GM19351 (cell line): Measurements from ENCODE around the gene GYS2.
"Not testable (repeated sequence)": the region's sequence is repeated elsewhere in the genome, so short reads cannot be mapped to it uniquely, and the experiment has no call there.

Source experiments
- ATAC-seq: cut with Tn5 transposase; IDR thresholded peaks from one replicate; pipeline ENCODE4 v1.9.1; 2021; ENCODE audit warnings: mild to moderate bottlenecking, moderate library complexity; ENCODE audit not compliant: unreplicated experiment

Gene GYS2

DNA sequence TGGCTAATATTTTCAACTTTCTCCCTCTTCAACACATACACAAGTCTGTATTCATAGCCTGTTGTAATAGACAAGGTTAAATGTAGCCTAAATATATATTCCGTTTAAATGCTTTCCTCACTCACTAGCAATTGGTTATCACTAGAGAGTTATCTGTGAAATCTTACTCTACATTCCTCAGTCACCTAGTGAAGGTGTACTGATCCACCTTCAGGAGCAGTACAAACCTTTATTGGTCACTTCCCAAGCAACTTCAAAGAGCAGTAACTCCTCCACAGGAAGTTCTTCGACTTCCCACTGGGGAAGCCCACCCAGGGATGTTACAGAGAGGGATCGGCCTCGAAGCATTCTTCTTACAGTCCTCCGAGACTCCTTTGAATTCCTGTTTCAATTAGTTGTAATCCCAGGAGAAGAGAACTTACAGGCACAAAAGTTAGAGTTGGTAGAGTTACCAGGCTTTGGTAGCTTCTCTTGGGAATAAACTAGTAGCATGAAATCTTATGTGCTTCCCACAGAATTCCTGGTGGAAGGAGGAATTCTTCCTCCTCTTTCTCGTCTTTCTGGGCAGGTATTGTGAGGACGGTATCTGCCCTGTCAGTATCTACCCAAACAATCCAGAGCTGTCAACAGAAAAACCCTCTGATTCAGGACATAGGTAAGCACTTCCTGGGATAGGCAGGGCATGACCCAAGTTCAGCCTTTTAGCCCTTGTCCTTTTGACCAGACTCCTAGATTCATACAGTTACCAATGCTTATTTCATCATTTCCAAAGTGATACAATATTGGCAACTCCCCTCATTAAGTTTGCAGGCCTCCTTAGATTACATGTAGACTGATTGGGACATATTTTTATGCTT, at the start of gene GYS2:
TSS of gene GYS2 (minus strand) at position 603 of the 857 bp plus-strand sequence. CDS start at position 348, 255 bp downstream.
- no peak for ATAC-seq

DNA sequence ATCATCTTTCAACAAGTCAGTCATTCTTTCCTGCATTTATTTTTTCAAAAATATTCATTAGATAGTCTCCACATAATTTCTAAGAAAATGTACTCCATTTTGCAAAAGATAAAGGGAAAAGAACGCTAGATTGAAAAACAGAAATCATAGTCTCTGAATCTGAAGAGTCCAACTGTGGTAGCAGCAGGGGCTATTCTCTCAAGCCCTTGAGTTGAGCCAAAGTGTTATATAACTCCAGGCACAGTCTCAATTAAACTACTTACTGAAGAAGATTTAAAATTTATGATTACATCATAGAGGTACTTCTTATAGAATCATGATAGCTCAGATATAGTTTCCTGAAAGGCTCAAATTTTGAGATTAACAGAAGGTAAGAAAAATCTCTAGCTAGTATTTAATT, 47.2 kb upstream of the GYS2 start:
- no peak for ATAC-seq

DNA sequence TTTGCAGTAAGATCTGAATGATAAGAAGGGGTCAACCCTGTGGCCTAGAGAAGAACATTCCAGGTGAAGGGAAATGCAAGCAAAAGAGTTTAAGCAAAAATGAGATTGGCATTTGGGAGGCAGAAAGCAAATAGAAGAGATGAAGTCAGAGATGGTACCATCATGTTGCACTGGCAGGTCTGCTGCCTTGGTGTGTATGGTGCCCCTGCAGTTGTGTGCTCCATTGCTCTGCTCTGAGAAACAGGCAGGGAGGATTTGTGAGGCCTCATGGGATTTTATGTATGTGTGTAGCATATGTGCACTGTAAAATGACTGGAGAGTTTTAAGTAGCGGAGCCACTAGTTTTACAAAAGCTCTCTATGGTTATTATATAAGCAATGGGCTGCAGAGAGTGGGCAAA, 46.4 kb upstream of the GYS2 start:
- ATAC-seq, result no peak

DNA sequence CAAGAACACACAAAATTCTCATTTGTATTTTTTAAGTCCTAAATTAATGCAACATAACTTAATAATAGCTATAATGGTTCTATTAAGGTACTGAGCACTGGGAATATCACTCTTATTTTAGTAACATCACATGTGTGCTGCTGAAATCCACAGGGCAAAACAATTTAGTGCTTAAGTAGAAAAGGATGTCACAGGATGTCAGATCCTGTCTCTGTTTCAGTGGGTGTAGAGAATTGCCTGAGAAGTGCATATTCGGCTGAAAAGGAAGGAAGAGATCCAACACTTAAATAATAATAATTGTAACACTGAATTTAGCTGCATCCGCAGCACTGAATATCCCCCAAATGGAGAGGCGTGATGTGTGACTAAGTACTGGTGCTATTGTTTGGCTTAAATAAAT, 44.4 kb upstream of the GYS2 start:
- no peak for ATAC-seq

- no peak for ATAC-seq
These were observed 43.7 kb upstream of the GYS2 start for GRCh38 chr12:21648378-21648777.

DNA sequence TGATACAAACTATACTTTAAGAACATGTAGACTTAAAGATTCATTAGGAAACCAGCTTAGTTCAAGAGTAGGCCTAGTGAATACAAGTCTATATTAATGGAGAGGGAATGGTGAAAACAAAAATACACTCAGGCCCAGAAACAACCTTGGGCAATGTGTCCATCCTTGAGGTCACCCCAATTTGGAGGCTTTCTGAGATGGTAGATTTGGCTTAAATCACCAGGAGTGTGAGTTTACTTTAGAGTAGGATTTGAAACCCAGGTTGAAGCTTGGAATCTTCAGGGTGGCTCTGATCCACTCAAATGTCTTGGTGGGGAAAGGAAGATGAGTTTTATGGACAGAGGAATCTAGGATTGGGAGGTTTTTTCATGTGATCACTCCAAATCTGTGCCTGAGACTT, 42.5 kb upstream of the GYS2 start:
- ATAC-seq, result no peak

DNA sequence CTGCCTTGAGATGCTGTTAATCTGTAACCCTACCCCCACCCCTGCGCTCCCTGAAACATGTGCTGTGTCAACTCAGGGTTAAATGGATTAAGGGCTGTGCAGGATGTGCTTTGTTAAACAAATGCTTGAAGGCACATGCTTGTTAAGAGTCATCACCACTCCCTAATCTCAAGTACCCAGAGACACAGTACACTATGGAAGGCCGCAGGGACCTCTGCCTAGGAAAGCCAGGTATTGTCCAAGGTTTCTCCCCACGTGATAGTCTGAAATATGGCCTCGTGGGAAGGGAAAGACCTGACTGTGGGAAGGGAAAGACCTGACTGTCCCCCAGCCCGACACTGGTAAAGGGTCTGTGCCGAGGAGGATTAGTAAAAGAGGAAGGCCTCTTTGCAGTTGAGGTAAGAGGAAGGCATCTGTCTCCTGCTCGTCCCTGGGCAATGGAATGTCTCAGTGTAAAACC, 40.4 kb upstream of the GYS2 start:
- ATAC-seq, result not testable (repeated sequence)

- ATAC-seq, result no peak
These were observed 39.9 kb upstream of the GYS2 start for GRCh38 chr12:21644516-21644915.

DNA sequence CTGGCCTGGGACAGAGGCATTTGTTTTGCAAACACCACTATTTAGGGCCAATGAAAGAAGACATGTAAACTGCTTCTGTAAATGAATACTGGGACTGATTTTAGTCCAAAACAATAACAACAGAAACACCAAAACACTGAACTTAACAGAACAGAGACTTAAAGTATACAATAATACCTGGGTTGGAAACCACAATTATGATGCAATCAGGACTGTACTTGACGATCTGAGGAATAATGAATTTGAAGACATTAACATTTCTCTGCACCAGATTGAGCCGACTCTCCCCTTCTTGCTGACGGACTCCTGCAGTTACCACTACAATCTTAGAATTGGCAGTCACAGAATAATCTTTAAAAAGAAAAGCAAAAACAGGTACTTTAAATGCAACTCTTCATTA, 39.1 kb upstream of the GYS2 start:
- ATAC-seq, result no peak

DNA sequence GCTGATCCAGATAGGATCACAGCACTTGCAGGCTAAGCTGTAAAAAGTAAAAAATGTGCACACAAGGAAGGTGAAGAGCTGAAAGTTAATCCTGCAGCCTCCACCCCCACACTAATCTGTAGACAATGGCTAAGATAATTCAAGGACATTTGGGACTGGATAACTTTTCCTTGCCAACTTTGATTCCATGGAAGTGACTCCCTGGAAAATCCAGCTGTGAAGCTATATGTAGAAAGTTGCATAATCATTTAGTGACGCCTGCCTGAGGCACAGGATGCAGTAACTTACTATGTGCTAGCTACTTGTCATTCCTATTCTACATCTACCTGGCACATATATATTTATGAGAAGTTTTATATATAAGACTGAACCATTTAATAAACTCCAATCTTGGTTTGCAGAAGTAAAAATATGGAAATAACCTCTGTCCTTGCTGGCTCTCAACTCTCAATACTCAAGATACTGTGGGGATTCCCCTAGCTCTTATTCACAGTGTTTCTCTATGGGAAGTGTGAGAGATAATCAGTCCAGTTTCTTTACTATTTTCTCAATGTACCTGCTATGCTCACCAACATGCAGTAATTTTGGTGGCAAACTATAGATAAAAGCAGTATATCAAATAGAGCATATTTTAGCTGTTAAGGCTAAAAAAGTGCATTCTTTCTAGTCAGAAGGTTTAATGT, 38.2 kb upstream of the GYS2 start:
- peak; percentile 69 for ATAC-seq

- no peak for ATAC-seq
These were observed 33.6 kb upstream of the GYS2 start for GRCh38 chr12:21638054-21638891.

DNA sequence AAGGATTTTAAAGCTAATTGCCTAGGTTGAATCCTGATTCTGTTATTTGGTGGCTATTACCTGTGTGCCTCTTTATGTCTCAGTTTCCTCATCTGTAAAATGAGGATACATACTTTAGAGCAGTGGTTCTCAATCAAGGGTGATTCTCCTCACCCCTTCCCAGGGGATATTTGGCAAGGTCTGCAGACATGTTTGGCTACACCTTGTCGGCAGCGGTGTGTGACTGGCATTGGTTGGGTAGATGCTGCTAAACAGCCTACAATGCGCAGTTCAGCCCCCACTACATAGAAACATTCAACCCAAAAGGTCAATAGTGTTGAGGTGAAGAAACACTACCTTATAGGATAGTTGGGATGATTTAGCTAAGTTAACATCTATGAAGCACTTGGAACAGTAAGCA, 29.6 kb upstream of the GYS2 start:
- no peak for ATAC-seq

DNA sequence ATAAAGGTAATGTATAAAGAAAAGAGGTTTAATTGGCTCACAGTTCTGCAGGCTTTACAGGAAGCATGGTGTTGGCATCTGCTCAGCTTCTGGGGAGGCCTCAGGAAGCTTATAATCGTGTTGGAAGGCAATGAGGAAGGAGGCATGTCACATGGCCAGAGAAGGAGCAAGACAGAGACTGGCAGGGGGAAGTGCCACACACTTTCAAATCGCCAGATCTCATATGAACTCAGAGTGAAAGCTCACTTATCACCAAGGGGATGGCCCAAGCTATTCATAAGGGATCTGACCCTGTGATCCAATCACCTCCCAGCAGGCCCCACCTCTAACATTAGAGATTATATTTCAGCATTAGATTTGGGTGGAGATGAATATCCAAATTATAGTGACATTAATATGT, 26.7 kb upstream of the GYS2 start:
- no peak for ATAC-seq

GRCh38 chr12:21627924-21628323, 23.3 kb upstream of the GYS2 start:
- no peak for ATAC-seq

- ATAC-seq, result no peak
These were observed 13.9 kb upstream of the GYS2 start for GRCh38 chr12:21618566-21618965.

GRCh38 chr12:21617030-21617429, 12.4 kb upstream of the GYS2 start:
- ATAC-seq, result no peak

GRCh38 chr12:21615431-21615830, 10.8 kb upstream of the GYS2 start:
- no peak for ATAC-seq

GRCh38 chr12:21614506-21614905, 9.9 kb upstream of the GYS2 start:
- ATAC-seq, result no peak

DNA sequence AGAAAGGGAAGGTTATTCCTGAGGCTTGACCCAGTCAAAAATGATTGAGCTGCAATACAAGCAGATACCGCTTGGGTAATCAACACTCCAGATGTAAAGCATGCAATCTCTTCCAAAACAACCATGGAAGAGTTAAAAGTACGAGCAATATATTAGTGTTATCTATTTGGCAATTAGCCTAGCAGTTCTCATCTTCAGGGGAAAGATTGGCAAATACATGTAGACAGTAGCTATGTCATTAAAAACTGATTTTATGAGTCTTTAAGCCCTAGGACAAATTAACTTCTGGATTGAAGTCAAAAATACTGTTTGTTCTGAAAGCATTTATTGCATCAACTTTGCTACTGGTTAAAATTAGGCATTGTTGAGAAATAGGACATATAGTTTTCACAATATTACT, 9.3 kb upstream of the GYS2 start:
- no peak for ATAC-seq

GRCh38 chr12:21608196-21608595, 3.5 kb upstream of the GYS2 start:
- no peak for ATAC-seq

DNA sequence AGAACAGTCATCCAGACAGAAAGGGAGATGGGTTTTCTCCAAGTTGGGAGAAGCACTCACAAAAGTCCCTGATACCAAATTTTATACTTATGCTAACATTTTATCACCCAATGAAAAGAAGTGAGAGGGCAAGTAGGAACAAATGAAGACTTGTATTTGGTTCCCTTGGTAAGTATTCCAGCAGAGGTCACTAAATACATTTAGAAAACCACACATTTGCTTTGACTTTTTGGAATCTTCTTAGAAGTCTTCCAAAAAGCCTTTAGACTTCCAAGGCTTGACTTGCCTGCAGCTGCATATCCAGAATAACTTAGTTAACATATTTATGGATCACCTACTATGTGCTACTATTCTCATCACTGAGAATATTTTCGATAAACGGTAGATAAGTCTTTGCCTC, 3.1 kb upstream of the GYS2 start:
- no peak for ATAC-seq
